Activated CD8-positive, alpha-beta memory T cell treated with anti-CD3 and anti-CD28 coated beads for 1 hour (primary cell): ENCODE results near the gene THOC2.
"Not testable (repeated sequence)": the region's sequence is repeated elsewhere in the genome, so short reads cannot be mapped to it uniquely, and the experiment has no call there.

Experiments
- DNase-seq, 2 donors: peaks; one replicate each; pipeline ENCODE4 v3.0.0-alpha.2; 2020; ENCODE audit warnings: low read depth in 1 of 2; ENCODE audit errors: extremely low read depth in 1 of 2

The THOC2 gene

GRCh38 chrX:123590842-123591486 is 141.9 kb downstream of the THOC2 start:
- no peak for DNase-seq

- no peak for DNase-seq
These were observed 144.1 kb downstream of the THOC2 start for GRCh38 chrX:123588723-123589122.

GRCh38 chrX:123581586-123581985 is 151.3 kb downstream of the THOC2 start:
- DNase-seq, result no peak

GRCh38 chrX:123580792-123581191 is 152.1 kb downstream of the THOC2 start:
- no peak for DNase-seq

GRCh38 chrX:123574027-123574426 is 158.8 kb downstream of the THOC2 start:
- DNase-seq, result not testable (repeated sequence)

GRCh38 chrX:123570011-123570590 is 162.8 kb downstream of the THOC2 start:
- no peak for DNase-seq

GRCh38 chrX:123563167-123563566 is 169.7 kb downstream of the THOC2 start:
- no peak for DNase-seq

- DNase-seq, result no peak
These were observed 170.3 kb downstream of the THOC2 start for GRCh38 chrX:123562342-123563146.

- no peak for DNase-seq
These were observed 171.2 kb downstream of the THOC2 start for GRCh38 chrX:123561439-123562215.

- no peak for DNase-seq
These were observed 182.0 kb downstream of the THOC2 start for GRCh38 chrX:123550829-123551228.
